Epidermal melanocyte (primary cell): Measurements from ENCODE around the gene SEPTIN11.

Source experiments
- DNase-seq: peaks from one replicate; pipeline ENCODE4 v3.0.0; 2011; ENCODE audit warnings: low spot score; ENCODE audit not compliant: insufficient read length

The SEPTIN11 gene

GRCh38 chr4:76949276-76950051, at the start of gene SEPTIN11:
SEPTIN11 (plus strand) TSS chr4:76949752; CDS start chr4:76949904, 152 bp downstream.
- DNase-seq: peak; percentile 85

GRCh38 chr4:76902233-76902890, 47.2 kb upstream of the SEPTIN11 start:
- no peak for DNase-seq

DNA sequence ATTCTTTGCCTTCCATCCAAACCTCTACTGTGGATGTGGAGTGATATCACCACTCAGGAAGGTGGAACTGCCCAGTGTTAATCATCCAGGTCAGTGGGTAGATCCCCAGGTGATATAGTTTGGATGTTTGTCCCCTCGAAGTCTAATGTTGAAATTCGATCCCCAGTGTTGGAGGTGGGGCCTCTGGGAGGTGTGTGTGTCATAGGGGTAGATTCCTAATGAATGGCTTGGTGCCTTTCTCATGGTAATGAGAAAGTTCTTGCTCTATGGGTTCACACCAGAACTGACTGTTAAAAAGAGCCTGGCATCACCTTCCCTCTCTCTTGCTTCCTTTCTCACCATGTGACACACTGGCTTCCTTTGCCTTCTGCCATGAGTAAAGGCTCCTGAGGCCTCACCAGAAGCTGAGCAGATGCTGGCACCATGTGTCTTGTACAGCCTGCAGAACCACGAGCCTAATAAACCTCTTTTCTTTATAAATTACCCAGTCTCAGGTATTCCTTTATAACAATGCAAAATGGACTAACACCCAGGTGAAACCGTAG, 44.8 kb upstream of the SEPTIN11 start:
- no peak for DNase-seq

- DNase-seq: peak; percentile 48
Observed at GRCh38 chr4:76905521-76905920, 44.0 kb upstream of the SEPTIN11 start.

- DNase-seq: no peak
Observed at GRCh38 chr4:76909711-76910110, 39.8 kb upstream of the SEPTIN11 start.

DNA sequence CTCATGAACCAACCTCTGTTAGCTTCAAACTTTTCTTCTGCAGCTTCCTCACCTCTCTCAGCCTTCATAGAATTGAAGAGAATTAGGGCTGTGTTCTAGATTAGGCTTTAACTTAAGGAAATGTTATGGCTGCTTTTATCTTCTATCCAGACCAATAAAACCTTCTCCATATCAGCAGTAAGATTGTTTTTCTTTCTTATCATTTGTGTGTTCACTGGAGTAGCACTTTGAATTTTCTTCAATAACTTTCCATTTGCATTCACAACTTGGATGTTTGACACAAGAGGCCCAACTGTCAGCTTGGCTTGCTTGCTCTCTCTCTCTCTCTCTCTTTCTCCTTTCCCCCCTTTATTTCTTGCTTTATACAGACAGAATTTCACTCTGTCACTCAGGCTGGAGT, 28.8 kb upstream of the SEPTIN11 start:
- DNase-seq: no peak

- no peak for DNase-seq
Observed at GRCh38 chr4:76923619-76924357, 25.8 kb upstream of the SEPTIN11 start.

DNA sequence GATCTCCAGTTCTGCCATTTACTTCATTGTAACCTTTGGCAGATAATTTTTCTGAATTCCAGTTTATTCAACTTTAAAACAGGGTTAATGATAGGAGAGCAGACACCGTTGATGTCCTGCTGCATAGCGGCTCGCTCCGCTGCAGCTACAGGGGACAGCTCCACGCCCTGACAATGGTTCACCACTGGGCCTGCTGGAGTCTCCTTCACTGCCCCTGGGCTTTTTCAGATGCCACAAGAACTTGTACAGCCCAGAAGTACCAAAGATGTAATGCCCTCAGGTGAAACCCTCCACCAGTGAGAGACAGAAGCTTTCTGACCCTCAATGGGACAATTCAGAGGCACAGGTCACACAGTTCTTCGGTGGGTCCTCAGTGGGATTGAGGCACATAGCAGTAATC, 22.7 kb upstream of the SEPTIN11 start:
- DNase-seq: no peak

- no peak for DNase-seq
Observed at GRCh38 chr4:76930685-76931084, 18.9 kb upstream of the SEPTIN11 start.

- no peak for DNase-seq
Observed at GRCh38 chr4:76931087-76931486, 18.5 kb upstream of the SEPTIN11 start.

- DNase-seq: no peak
Observed at GRCh38 chr4:76931576-76932276, 17.8 kb upstream of the SEPTIN11 start.

GRCh38 chr4:76939184-76939583, 10.4 kb upstream of the SEPTIN11 start:
- DNase-seq: no peak

GRCh38 chr4:76943129-76943620, 6.4 kb upstream of the SEPTIN11 start:
- no peak for DNase-seq

- no peak for DNase-seq
Observed at GRCh38 chr4:76943790-76944189, 5.8 kb upstream of the SEPTIN11 start.

- DNase-seq: no peak
Observed at GRCh38 chr4:76947369-76947768, 2.2 kb upstream of the SEPTIN11 start.

- DNase-seq: peak; percentile 56
Observed at GRCh38 chr4:76948443-76949275, 893 bp upstream of the SEPTIN11 start.

DNA sequence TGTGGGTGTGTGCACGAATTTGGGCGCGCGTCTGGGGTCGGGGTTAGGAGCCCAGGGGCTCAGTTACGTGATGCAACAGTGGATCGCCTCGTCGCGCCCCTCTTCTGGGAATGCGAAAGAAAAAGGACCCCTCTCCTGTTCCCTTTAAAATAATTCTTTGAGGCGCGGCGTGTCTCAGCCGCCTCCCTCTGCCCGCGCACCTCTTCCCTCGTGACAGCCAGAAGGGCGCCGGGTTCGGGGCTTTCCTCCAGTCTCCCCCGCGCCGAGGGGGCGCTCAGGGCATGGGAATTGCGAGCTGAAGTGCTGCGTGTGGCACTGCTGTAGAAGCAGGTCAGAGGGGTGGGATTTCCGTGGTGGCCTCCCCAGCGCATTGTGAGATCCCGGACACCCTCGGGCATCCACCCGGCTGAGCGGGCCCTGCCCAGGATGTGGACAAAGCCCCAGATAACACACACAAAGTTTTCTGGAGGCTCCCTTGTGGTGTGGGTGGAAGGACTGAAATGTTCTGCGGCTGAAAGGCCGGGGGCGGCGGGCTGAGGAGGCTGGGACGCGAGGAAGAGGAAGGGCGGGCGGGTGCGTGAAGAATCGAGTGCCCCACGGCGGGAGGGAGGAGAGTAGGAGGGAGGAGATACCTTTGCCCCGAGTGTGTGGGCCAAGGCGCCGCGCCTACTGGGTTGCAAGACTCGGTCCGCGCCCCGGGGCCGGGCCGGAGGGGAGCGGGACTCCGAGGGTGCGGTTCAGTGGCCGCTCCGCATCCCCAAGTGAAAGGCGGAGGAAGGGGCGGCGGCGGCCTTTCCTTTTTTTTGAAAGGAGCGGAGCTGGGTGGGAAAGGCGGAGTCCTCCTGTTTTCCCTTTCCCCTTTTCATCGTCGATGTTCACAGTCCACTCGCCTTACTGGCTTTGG, 752 bp downstream of the SEPTIN11 start:
- no peak for DNase-seq

- no peak for DNase-seq
Observed at GRCh38 chr4:76950956-76951671, 1.6 kb downstream of the SEPTIN11 start.

- no peak for DNase-seq
Observed at GRCh38 chr4:76951672-76952010, 2.1 kb downstream of the SEPTIN11 start.
